Lower leg skin (tissue), 3 donors: ENCODE results near the gene PCYT2.

Source experiments
- CTCF ChIP-seq, 3 donors: fragments of 450-650 bp; IDR thresholded peaks; one replicate each; pipeline ENCODE4 v1.5.1; 2016; ENCODE audit warnings: antibody characterized with exemption in 3 of 3, mild to moderate bottlenecking in 3 of 3, moderate library complexity in 2 of 3
- POLR2A ChIP-seq, 2 donors: fragments of 450-650 bp; IDR thresholded peaks; one replicate each; pipeline ENCODE4 v1.6.1; 2016 to 2017; ENCODE audit warnings: antibody characterized with exemption in 2 of 2, mild to moderate bottlenecking in 1 of 2, moderate library complexity in 1 of 2

GRCh38 chr17:81852237-81852636 lies 59.0 kb downstream of the PCYT2 start:
- TF ChIP-seq POLR2A (IDR thresholded peaks at IDR 0.05) = no peak
- no peak for TF ChIP-seq CTCF (IDR thresholded peaks at IDR 0.05)
